GM12875 (cell line): ENCODE measurements around the gene MAP7.
"Not testable (repeated sequence)": the region's sequence is repeated elsewhere in the genome, so short reads cannot be mapped to it uniquely, and the experiment has no call there.

Source experiments
- H3K4me3 ChIP-seq: one replicate; pipeline ENCODE4 v1.5.1; 2011; ENCODE audit warnings: low read depth, low read length, control low read depth
- CTCF ChIP-seq: IDR thresholded peaks from 2 replicates; pipeline ENCODE4 v1.5.1; 2011; ENCODE audit warnings: low read depth, mild to moderate bottlenecking, control low read depth, inconsistent platforms, low read length, moderate library complexity, borderline replicate concordance; ENCODE audit not compliant: insufficient read depth

Gene MAP7

DNA sequence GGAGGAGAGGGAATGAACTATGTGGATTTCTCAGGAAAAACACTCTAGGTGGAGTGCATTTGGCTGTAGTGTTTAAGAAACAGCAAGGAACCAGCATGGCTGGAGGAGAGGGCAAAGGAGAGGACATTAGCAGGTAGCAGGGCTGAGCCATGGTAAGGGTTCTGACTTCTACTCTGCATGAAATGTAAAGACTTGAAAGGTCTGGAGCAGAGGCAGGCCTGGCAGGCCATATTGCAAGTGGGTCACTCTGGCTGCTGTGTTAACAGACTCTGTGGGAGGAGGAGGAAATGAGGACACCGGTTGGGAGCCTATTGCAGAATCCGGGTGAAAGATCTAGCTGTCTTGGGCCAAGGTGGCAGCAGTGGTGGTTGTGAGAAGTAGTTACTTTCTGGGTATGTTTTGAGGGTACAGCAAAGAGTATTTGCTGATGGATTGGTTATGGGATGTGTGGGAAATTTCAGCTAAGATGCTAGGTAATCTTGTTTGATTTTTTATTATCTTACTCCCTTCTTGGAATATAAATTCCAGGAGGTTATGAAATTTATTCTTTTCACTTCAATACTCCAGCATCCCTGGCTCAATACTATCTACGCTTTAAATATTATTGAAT, 144.7 kb downstream of the MAP7 start:
- H3K4me3 ChIP-seq: no peak overlapping the region
- TF ChIP-seq CTCF: no peak

GRCh38 chr6:136404627-136405419, 145.4 kb downstream of the MAP7 start:
- no peak overlapping the region for H3K4me3 ChIP-seq
- no peak for TF ChIP-seq CTCF

DNA sequence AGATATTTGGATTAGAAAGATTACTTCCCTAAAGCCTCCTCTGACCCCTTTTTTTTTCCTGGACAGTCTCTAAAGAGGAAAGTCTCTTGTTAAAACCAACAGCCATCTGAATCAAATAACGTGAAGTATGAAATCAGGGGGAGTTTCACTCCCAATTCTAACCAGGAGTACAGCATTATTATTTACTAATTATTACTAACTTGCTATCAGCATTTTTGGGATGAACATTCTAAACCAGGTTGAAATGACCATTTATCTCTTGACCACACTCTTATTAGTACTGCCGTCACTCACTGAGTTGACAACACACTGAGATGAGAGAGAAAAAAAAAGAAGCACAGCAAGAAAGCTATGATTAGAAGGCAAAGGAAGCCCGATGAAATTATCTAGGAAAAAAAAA, 146.2 kb downstream of the MAP7 start:
- TF ChIP-seq CTCF: no peak
- H3K4me3 ChIP-seq: no peak overlapping the region

DNA sequence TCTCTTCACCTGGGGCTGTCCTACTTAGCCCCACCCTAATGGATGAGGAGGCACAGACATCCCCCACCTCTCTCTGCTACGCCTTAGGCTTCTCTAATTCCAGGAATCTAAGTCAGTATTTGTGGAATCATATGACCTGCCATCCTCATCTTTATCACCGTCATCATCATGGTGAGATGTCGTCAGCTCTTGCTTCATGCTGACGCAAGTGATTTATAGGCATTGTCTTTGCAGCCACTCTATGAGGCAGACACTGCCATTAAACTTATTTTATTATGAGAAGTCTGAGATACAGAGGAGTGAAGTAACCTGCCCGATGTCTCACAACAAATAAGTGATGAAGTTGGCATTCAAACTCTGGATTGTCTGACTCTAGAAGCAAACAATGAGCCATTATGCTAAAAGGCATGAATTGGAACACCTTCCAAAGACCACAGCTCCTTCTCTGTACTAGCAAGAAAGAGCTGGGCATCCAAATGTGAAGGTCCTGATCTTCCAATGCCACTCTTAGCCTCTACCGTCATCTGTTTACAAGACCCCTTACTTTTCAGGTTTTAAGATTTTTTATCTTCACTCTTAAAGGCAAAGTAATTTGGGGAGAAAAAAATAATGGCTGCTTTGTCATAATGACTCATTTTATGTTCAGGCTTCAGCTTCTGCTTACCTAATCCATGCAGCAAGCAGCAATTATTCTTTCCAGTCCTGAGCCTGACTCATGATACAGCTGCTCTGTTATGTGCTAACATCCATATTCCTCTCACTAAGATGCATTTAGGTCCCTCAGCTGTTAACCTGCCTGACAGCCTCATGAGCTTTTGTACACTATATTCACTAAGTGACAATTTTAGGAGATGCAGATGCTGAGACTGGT, 146.9 kb downstream of the MAP7 start:
- no peak for TF ChIP-seq CTCF
- H3K4me3 ChIP-seq: no peak overlapping the region

DNA sequence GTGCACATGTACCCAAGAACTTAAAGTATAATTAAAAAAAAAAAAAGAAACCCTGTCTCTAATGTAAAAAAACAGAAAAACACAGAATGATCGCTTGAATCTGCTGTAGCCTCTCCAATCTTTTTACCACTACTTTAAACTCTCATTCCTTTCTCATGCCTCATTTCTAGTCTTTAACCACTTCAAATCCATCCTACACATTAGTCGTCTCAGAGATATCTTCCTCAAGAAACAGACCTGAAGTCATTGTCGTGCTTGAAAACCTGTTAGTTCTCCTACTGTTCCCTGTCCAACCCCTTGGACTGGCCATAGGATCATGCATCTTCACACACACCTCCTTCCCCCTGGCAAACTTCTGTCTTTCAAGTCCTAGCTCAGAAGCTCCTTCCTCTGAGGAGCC, 148.5 kb downstream of the MAP7 start:
- H3K4me3 ChIP-seq: no peak overlapping the region
- no peak for TF ChIP-seq CTCF

DNA sequence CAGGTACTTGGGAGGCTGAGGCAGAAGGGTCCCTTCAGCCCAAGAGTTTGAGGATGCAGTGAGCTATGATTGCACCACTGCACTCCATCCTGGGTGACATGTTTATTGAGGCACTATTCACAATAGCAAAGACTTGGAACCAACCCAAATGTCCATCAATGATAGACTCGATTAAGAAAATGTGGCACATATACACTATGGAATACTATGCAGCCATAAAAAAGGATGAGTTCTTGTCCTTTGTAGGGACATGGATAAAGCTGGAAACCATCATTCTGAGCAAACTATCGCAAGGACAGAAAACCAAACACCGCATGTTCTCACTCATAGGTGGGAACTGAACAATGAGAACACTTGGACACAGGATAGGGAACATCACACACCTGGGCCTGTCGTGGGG, 149.0 kb downstream of the MAP7 start:
- H3K4me3 ChIP-seq: not testable (repeated sequence)

GRCh38 chr6:136398453-136398852, 151.8 kb downstream of the MAP7 start:
- TF ChIP-seq CTCF: no peak
- no peak overlapping the region for H3K4me3 ChIP-seq
